ENCODE results near the gene ABCC4.

Gene ABCC4

GRCh38 chr13:95060014-95060519 lies 241.2 kb downstream of the ABCC4 start:
- no peak for TF ChIP-seq CTCF (IDR thresholded peaks at IDR 0.05; ENCODE audit: low read depth, low read length, missing control alignments)
- H3K4me3 ChIP-seq (replicated peaks; ENCODE audit: low read depth, low read length), result no peak overlapping the region
- no peak for DNase-seq (ENCODE audit: extremely low read depth, low read depth)

- no peak for DNase-seq (ENCODE audit: extremely low read depth, low read depth)
- no peak for TF ChIP-seq CTCF (IDR thresholded peaks at IDR 0.05; ENCODE audit: low read depth, low read length, missing control alignments)
- no peak overlapping the region for H3K4me3 ChIP-seq (replicated peaks; ENCODE audit: low read depth, low read length)
Measured at GRCh38 chr13:95059306-95059705, 241.9 kb downstream of the ABCC4 start.

DNA sequence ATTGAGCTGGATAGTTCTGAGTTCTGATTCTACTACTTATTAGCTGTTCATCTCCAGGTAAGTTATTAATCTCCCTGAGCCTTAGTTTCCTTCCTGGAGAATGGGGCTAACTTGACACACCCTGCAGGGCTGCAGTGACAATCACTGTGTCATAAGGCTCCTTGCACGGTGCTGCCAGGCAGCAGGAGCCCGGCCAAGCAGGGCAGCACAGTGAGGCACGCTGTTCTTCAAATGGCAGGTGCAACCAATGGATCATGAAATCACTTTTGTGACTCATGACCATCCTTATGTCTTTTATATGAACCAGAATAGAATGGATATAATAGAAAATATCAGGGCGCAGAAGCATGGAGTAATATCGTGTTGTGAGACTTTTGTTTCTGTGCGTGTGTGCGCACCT lies 242.6 kb downstream of the ABCC4 start:
- no peak for DNase-seq (ENCODE audit: extremely low read depth, low read depth)
- no peak overlapping the region for H3K4me3 ChIP-seq (replicated peaks; ENCODE audit: low read depth, low read length)
- no peak for TF ChIP-seq CTCF (IDR thresholded peaks at IDR 0.05; ENCODE audit: low read depth, low read length, missing control alignments)

- H3K4me3 ChIP-seq (replicated peaks; ENCODE audit: low read depth, low read length), result no peak overlapping the region
- TF ChIP-seq CTCF (IDR thresholded peaks at IDR 0.05; ENCODE audit: low read depth, low read length, missing control alignments), result no peak
- no peak for DNase-seq (ENCODE audit: extremely low read depth, low read depth)
Measured at GRCh38 chr13:95056266-95056665, 245.0 kb downstream of the ABCC4 start.

DNA sequence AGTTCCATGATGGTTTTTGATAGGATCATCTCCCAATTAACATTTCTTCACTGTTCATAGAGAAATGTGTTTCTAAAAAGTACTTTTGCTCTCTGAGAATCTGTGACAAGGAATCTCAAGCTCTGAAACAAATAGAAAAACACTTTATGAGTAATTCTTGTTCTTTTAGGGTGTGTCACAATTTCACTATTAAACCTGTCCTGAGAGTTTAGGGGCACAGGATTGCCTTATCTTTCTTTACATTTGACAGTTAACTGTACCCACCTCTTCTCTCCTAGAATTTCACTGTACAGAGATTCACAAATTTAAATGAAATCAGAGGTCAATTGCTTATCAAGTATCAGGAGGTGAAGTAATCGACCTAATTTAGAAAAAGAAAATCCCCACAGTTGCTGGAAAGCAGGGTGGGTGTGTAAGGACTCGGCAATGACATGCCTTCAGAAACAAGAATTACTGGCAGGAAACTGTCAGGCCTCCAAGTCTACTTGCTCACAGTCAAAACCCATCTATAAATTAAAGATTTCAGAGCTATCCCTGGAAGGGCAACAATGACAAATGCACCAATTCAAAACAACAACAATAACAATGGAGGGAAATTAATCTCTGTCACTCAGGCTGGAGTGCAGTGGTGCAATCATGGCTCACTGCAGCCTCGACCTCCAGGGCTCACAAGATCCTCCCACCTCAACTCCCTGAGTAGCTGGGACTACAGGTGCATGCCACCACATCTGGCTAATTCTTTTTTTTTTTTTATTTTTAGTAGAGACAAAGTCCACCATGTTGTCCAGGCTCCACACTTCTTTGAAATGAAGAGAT lies 250.2 kb downstream of the ABCC4 start:
- TF ChIP-seq CTCF (IDR thresholded peaks at IDR 0.05; ENCODE audit: low read depth, low read length, missing control alignments), result no peak
- no peak overlapping the region for H3K4me3 ChIP-seq (replicated peaks; ENCODE audit: low read depth, low read length)
- DNase-seq (ENCODE audit: extremely low read depth, low read depth), result no peak

- no peak overlapping the region for H3K4me3 ChIP-seq (replicated peaks; ENCODE audit: low read depth, low read length)
- no peak for DNase-seq (ENCODE audit: extremely low read depth, low read depth)
- TF ChIP-seq CTCF (IDR thresholded peaks at IDR 0.05; ENCODE audit: low read depth, low read length, missing control alignments), result no peak
Measured at GRCh38 chr13:95049772-95050171, 251.5 kb downstream of the ABCC4 start.
